Lower leg skin (tissue), 3 donors: Measurements from ENCODE around the gene ACTC1.

Experiments used
- POLR2A ChIP-seq, 2 donors: fragments of 450-650 bp; IDR thresholded peaks; one replicate each; pipeline ENCODE4 v1.6.1; 2016 to 2017; ENCODE audit warnings: antibody characterized with exemption in 2 of 2, mild to moderate bottlenecking in 1 of 2, moderate library complexity in 1 of 2
- TF ChIP-seq, protein P1 (sequence below), 3 donors: fragments of 450-650 bp; IDR thresholded peaks; one replicate each; pipeline ENCODE4 v1.5.1; 2016; ENCODE audit warnings: antibody characterized with exemption in 3 of 3, mild to moderate bottlenecking in 3 of 3, moderate library complexity in 2 of 3

DNA sequence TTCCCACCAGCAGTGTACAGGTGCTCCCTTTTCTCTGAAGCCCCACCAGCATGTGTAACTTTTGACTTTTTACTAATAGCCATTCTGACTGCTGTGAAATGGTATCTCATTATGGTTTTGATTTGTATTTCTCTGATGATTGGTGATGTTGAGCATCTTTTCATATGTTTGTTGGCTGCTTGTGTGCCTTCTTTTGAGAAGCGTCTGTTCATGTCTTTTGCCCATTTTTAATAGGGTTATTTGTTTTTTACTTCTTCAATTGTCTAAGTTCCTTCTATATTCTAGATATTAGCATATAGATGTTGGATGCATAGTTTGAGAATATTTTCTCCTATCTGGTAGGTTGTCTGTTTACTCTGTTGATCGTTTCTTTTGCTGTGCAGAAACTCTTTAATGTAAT, 14.6 kb downstream of the ACTC1 start:
- TF ChIP-seq, protein P1, sequence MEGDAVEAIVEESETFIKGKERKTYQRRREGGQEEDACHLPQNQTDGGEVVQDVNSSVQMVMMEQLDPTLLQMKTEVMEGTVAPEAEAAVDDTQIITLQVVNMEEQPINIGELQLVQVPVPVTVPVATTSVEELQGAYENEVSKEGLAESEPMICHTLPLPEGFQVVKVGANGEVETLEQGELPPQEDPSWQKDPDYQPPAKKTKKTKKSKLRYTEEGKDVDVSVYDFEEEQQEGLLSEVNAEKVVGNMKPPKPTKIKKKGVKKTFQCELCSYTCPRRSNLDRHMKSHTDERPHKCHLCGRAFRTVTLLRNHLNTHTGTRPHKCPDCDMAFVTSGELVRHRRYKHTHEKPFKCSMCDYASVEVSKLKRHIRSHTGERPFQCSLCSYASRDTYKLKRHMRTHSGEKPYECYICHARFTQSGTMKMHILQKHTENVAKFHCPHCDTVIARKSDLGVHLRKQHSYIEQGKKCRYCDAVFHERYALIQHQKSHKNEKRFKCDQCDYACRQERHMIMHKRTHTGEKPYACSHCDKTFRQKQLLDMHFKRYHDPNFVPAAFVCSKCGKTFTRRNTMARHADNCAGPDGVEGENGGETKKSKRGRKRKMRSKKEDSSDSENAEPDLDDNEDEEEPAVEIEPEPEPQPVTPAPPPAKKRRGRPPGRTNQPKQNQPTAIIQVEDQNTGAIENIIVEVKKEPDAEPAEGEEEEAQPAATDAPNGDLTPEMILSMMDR (IDR thresholded peaks at IDR 0.05): no peak
- TF ChIP-seq POLR2A (IDR thresholded peaks at IDR 0.05): no peak
